ENCODE measurements around the gene HELZ2. TPM values are rescaled to one million over a fixed set of nuclear protein-coding genes. Genes with fewer than 3 reads are reported as not detected.

HELZ2 gene
- total RNA-seq, 1 experiment from 2014 or later = 27.9 TPM

DNA sequence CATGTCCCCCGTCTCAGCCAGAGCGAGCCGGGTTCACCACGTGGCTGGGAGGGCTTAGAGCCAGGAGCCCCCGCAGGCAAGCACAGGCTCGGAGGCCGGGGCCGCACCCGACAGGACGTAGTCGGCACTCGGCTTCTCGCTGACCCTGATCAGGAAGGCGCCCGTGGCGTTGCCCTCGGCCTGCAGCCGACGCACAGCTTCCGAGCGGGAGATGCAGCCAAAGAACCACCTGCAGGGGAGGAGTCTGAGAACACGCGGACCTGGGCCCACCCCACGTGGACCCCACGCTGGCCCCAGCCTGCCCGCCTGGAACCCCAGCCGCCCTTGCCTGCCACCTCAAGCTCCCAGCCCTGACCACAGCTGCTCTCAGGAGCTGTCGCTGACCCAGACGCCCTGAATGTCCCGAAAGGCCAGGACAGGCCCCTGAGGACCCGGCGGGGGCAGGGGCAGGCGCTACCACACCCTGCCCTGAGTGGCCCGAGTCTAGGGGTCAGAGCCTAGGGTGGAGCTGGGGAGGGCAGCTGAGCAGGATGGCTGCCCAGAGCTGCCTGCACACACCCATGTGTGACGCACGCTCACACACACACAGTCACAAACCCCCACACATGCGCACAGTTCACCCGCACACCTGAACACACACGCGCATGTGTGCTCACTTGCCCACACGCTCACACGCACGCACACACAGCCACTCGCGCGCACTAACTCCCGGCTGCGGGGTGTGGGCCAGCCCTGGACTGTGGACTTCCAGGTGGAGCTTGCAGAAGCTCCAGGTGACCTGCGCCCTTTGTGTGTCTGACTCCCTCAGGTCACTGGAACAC lies 39.0 kb downstream of the HELZ2 start:
- Histone ChIP-seq H3K9me3 (ENCODE audit: control insufficient read depth, low read depth, low read length) (no peaks in the 10 kb centered on the region), H3K9ac (ENCODE audit: extremely low read depth, insufficient read length, low read length) (no peak overlapping the region), H4K91ac (ENCODE audit: insufficient read length, low read depth, low read length) (no peak overlapping the region), H2AK5ac (ENCODE audit: insufficient read length, low read length) (no peak overlapping the region), H3K14ac (ENCODE audit: insufficient read depth, low read length) (no peak overlapping the region), H3K18ac (ENCODE audit: insufficient read length, low read depth, low read length) (no peak overlapping the region), H4K8ac (replicated peaks; ENCODE audit: insufficient read length, low read depth, low read length) (no peak overlapping the region), H3K4me1 (ENCODE audit: insufficient read depth, low read length) (no peaks in the 10 kb centered on the region), H3K27me3 (ENCODE audit: insufficient read depth, low read length) (no peaks in the 10 kb centered on the region), H2BK12ac (ENCODE audit: insufficient read length, low read depth, low read length) (no peak overlapping the region), H2BK15ac (ENCODE audit: low read depth, low read length) (no peak overlapping the region), H3K56ac (ENCODE audit: insufficient read length, low read depth, low read length) (no peak overlapping the region), H3K4me2 (ENCODE audit: insufficient read depth, insufficient read length, low read length) (no peak overlapping the region), H4K5ac (ENCODE audit: insufficient read length, low read depth, low read length) (no peak overlapping the region), H3K79me2 (ENCODE audit: insufficient read depth, low read length) (no peaks in the 10 kb centered on the region), H2BK120ac (ENCODE audit: low read depth, low read length, poor library complexity, severe bottlenecking) (no peak overlapping the region), H3K23ac (ENCODE audit: insufficient read length, low read depth, low read length) (no peak overlapping the region), H3K23me2 (ENCODE audit: insufficient read length, low read depth, low read length, poor library complexity, severe bottlenecking) (no peaks in the 10 kb centered on the region), H4K20me1 (ENCODE audit: control insufficient read depth, insufficient read depth, insufficient read length) (peaks cover 5% of the 10 kb centered on the region), H3K4ac (ENCODE audit: low read depth, low read length) (no peak overlapping the region), H2BK5ac (ENCODE audit: insufficient read length, low read length) (no peak overlapping the region), H3K27ac (ENCODE audit: insufficient read length, low read depth, low read length) (no peak overlapping the region), H2BK20ac (ENCODE audit: low read depth, low read length, poor library complexity, severe bottlenecking) (no peak overlapping the region), H2AFZ (ENCODE audit: low read length) (no peak overlapping the region), H3T11ph (ENCODE audit: low read length) (no peak overlapping the region), H3K79me1 (ENCODE audit: insufficient read depth, low read depth, low read length, poor library complexity, severe bottlenecking) (no peaks in the 10 kb centered on the region)
- no peak for DNase-seq
- Mint-ChIP-seq H3K27me3 (ENCODE audit: low read depth) (no peaks in the 10 kb centered on the region), H3K9me3 (no peaks in the 10 kb centered on the region), H3K36me3 (ENCODE audit: insufficient read depth in 1 of 3, low read depth in 3 of 3) (no peaks in the 10 kb centered on the region), H3K4me3 (no peak overlapping the region), H3K27ac (peak overlapping the region in 1 of 3 experiments; percentile 77; a peak in 1 of 7 replicates), H3K4me1 (peaks cover 3 to 8% of the 10 kb centered on the region in 2 experiments; a peak in 3 of 4 replicates)
- WGBS (ENCODE audit: extremely low coverage, insufficient read length, low lambda C conversion rate) = no CpG with 5 or more reads among the region's 49 CpGs
- TF ChIP-seq, protein P1, sequence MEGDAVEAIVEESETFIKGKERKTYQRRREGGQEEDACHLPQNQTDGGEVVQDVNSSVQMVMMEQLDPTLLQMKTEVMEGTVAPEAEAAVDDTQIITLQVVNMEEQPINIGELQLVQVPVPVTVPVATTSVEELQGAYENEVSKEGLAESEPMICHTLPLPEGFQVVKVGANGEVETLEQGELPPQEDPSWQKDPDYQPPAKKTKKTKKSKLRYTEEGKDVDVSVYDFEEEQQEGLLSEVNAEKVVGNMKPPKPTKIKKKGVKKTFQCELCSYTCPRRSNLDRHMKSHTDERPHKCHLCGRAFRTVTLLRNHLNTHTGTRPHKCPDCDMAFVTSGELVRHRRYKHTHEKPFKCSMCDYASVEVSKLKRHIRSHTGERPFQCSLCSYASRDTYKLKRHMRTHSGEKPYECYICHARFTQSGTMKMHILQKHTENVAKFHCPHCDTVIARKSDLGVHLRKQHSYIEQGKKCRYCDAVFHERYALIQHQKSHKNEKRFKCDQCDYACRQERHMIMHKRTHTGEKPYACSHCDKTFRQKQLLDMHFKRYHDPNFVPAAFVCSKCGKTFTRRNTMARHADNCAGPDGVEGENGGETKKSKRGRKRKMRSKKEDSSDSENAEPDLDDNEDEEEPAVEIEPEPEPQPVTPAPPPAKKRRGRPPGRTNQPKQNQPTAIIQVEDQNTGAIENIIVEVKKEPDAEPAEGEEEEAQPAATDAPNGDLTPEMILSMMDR (conservative IDR thresholded peaks at IDR 0.05) = no peak
